Fibroblast of peridontal ligament (primary cell): Measurements from ENCODE around the gene STK24.

Experiments
- DNase-seq: peaks from one replicate; pipeline ENCODE4 v3.0.0-alpha.2; 2010; ENCODE audit errors: extremely low read depth

Gene STK24

GRCh38 chr13:98582947-98583346, 6.0 kb upstream of the STK24 start:
- DNase-seq: no peak

- peak; percentile 82 for DNase-seq
Measured at GRCh38 chr13:98581971-98582702, 5.2 kb upstream of the STK24 start.

GRCh38 chr13:98581381-98581780, 4.5 kb upstream of the STK24 start:
- DNase-seq: no peak

GRCh38 chr13:98580420-98580819, 3.5 kb upstream of the STK24 start:
- DNase-seq: no peak

- DNase-seq: no peak
Measured at GRCh38 chr13:98577836-98578285, 954 bp upstream of the STK24 start.

GRCh38 chr13:98576200-98576945, 534 bp downstream of the STK24 start:
- no peak for DNase-seq

- no peak for DNase-seq
Measured at GRCh38 chr13:98575904-98576199, 1.1 kb downstream of the STK24 start.

- peak; percentile 42 for DNase-seq
Measured at GRCh38 chr13:98575009-98575903, 1.7 kb downstream of the STK24 start.

GRCh38 chr13:98571955-98572662, 4.8 kb downstream of the STK24 start:
- peak; percentile 94 for DNase-seq

GRCh38 chr13:98570929-98571372, 6.0 kb downstream of the STK24 start:
- DNase-seq: peak; percentile 17

GRCh38 chr13:98569494-98570367, 7.2 kb downstream of the STK24 start:
- peak; percentile 65 for DNase-seq

- DNase-seq: no peak
Measured at GRCh38 chr13:98568918-98569317, 8.0 kb downstream of the STK24 start.

GRCh38 chr13:98567140-98567539, 9.8 kb downstream of the STK24 start:
- no peak for DNase-seq

- no peak for DNase-seq
Measured at GRCh38 chr13:98565726-98566565, 11.0 kb downstream of the STK24 start.

GRCh38 chr13:98564204-98564603, 12.7 kb downstream of the STK24 start:
- no peak for DNase-seq

- peak; percentile 58 for DNase-seq
Measured at GRCh38 chr13:98563071-98563470, 13.8 kb downstream of the STK24 start.

- no peak for DNase-seq
Measured at GRCh38 chr13:98559169-98559568, 17.7 kb downstream of the STK24 start.

GRCh38 chr13:98557937-98558792, 18.7 kb downstream of the STK24 start:
- DNase-seq: peak; percentile 45
